Activated T-helper 2 cell treated with anti-CD3 and anti-CD28 coated beads, Interferon-gamma antibody, Interleukin-2, Interleukin-4, amounts not matched to agents 10 μg/mL and 5 μg/mL and 100 μg/mL, durations not matched to agents 14 hours and 24 hours and 36 hours (primary cell): ENCODE measurements around the gene PIGW. TPM values are rescaled to one million over a fixed set of nuclear protein-coding genes. Genes with fewer than 3 reads are reported as not detected.

Experiments used
- DNase-seq: peaks from one replicate; pipeline ENCODE4 v3.0.0; 2021; ENCODE audit warnings: low spot score
- H3K27ac Mint-ChIP-seq: one replicate; pipeline ENCODE4 v1.8.0; 2021; ENCODE audit warnings: mixed read lengths
- H3K27me3 Mint-ChIP-seq: one replicate; pipeline ENCODE4 v1.8.0; 2021; ENCODE audit warnings: low read depth, mixed read lengths
- H3K36me3 Mint-ChIP-seq: one replicate; pipeline ENCODE4 v1.8.0; 2021; ENCODE audit warnings: low read depth, mixed read lengths
- H3K4me1 Mint-ChIP-seq: one replicate; pipeline ENCODE4 v1.8.0; 2021; ENCODE audit warnings: low read depth, mixed read lengths
- H3K4me3 Mint-ChIP-seq: one replicate; pipeline ENCODE4 v1.8.0; 2021; ENCODE audit warnings: low read depth, mild to moderate bottlenecking, moderate library complexity, mixed read lengths
- H3K9me3 Mint-ChIP-seq: one replicate; pipeline ENCODE4 v1.8.0; 2021; ENCODE audit warnings: mixed read lengths
- intact Hi-C: fragments of 100-400 bp; cut with micrococcal nuclease; formaldehyde crosslinking; loops from one replicate; pipeline ENCODE4 v1.15.1; 2023
- total RNA-seq: library from RNA; stranded (reverse); gene quantifications from 2 replicates; pipeline ENCODE4 v1.2.3, GENCODE V29; 2022

Gene PIGW, protein sequence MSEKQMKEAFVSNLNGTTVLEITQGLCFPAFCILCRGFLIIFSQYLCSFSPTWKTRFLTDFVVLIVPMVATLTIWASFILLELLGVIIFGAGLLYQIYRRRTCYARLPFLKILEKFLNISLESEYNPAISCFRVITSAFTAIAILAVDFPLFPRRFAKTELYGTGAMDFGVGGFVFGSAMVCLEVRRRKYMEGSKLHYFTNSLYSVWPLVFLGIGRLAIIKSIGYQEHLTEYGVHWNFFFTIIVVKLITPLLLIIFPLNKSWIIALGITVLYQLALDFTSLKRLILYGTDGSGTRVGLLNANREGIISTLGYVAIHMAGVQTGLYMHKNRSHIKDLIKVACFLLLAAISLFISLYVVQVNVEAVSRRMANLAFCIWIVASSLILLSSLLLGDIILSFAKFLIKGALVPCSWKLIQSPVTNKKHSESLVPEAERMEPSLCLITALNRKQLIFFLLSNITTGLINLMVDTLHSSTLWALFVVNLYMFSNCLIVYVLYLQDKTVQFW
- 22.6 and 23.6 TPM in 2 replicates for total RNA-seq

DNA sequence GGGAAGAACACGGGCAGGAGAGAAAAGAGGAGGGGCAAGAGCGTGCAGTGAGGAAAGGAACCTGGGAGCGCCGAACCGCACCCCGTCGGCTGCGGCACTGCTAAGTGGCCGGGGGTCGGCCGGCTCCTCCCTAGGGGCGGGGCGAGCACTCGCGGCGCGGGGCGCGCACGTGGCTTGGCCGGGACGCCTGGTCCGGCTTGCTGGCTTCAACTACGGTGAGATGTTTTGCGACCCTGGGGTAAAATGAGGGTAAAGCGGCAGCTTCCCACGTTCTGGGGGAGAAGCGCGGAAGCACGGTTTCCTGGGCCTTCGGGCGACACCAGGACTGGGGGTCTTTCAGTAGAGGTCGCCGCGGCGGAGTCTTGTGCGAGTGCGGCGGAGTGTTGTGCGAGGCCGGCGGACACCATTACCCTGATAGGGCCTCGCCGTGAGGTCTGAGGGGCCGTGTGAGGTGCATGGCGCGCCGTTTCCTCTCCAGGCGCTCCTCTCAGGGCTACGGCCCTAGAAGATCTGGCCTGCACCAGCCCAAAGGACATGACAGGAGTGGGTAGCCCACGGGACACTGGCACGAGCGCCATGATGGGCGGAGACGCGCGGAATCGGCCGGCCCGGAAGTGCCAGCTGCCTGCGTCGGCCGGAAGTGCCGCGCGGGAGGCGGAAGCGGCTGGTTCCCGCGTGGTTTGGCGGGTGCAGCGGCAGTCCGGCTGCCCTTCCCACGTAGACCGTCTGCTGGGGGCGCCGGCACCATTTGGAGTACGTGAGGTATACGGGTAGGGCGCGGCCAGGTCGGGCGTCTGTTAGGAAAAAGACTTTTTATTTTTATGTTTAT, at the start of gene PIGW, which contains the start of gene MYO19:
PIGW (plus strand) TSS at position 148 of the 829 bp plus-strand sequence. CDS start 2,115 bp downstream, outside the sequence.
MYO19 (minus strand) TSS at position 29 of the 829 bp plus-strand sequence. CDS start 2,330 bp downstream, outside the sequence.
- peaks cover 61% of the 10 kb centered on the region for H3K36me3 Mint-ChIP-seq
- peak within 1 kb of the TSS; percentile 98 for H3K4me3 Mint-ChIP-seq
- no peaks in the 10 kb centered on the region for H3K27me3 Mint-ChIP-seq
- peaks cover 24% of the 10 kb centered on the region for H3K4me1 Mint-ChIP-seq
- H3K27ac Mint-ChIP-seq, result peak within 1 kb of the TSS; percentile 98
- intact Hi-C loops, result loop anchor here (1.0 to 5.0 kb wide), 3 partner anchors 9 to 187 kb away; partner anchors contain the start of genes GGNBP2 and ZNHIT3
- H3K9me3 Mint-ChIP-seq, result no peaks in the 10 kb centered on the region
- DNase-seq, result peak; percentile 84

DNA sequence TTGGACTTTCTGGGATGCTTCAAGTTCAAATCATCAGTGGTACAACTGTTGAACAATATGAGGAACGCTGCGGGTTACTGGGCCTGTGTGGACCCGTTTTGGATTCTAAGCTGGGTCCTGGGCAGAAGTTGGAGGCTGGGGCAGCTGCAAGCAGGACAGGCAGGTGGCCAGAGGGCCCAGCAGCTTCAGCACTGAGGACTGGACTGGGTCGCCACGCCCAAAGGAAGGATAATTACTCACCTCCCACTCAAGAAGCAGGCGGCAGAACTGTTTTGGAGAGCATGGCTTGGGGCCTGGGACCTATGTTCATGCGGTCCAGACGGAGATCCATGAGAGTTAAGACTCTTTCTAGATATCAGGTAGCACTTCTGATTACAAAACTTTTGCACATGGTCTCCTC, 49.8 kb upstream of the PIGW start:
- Mint-ChIP-seq H3K4me3 (peak overlapping the region; percentile 58), H3K36me3 (peaks cover 19% of the 10 kb centered on the region), H3K4me1 (peaks cover 29% of the 10 kb centered on the region), H3K27ac (no peak overlapping the region), H3K27me3 (peaks cover 16% of the 10 kb centered on the region), H3K9me3 (no peaks in the 10 kb centered on the region)
- intact Hi-C loops, result no loop called here
- no peak for DNase-seq

DNA sequence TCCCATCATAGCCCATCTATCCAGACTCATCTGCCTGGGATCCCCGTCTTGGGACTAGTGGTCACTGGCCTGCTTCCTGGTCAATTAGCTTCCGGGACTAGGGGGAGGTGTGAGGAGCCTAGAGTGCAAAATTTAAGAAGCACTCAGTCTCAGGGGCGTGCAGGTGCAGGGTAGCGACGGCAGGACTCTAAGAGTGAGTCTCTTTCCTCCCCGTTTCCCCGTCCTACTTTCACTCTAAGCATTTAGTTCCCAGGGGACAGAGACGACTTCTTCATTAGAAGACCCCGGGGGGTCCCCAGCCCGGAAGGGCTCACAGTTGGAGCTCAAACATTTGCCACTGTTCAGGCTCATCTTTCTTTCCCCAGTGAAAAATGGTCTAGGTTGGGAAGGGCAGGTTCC, 49.0 kb upstream of the PIGW start:
- Mint-ChIP-seq H3K27ac (peak overlapping the region; percentile 99), H3K9me3 (no peaks in the 10 kb centered on the region), H3K4me1 (peaks cover 33% of the 10 kb centered on the region), H3K36me3 (peaks cover 23% of the 10 kb centered on the region), H3K4me3 (peak overlapping the region; percentile 99), H3K27me3 (peaks cover 13% of the 10 kb centered on the region)
- intact Hi-C loops, result loop anchor here (1.0 kb wide), 1 partner anchor 48 kb away; the partner anchor contains the start of genes MYO19 and PIGW
- no peak for DNase-seq

DNA sequence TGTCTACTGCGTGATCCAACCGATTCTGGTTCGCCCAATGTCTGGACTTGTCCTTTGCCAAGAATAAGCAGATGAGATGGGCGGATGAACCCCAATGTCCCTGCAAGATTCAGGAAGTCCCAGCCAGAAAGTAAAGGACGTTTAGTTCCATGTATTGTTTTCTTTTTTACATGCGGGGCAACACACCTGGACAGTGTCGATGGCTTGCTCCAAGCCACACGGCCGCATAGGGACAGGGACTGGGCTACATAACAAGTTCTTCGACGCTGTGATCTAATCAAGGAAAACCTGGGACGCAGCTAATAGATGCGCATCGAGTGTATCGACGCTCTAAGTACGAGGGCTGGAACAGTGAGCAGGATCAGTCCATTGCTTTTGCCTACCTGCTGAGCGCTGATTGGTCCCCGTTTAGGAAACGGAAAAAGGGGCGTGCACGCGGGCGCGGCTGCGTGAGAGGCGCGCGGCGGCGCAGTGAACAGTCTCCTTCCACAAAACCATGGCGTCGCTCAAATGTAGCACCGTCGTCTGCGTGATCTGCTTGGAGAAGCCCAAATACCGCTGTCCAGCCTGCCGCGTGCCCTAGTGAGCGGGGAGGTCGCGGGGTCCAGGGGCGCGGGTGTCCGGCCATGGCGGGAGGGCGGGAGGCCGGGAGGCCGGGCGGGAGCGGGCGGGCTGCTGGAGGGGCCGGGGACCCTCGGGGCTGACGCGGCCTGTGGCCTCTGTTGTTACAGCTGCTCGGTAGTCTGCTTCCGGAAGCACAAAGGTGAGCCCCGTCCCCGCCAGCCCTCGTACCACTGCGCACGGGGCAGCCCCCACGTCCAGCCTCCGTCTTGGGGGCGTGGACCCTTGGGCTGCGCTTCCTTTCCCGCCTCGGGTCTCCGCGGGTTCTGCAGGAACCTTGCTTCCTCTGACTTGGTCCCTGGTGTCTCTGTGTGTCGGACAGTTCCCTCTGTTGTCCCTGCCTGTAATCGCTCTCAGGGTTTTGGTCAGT, 48.3 kb upstream of the PIGW start, which contains the start of gene ZNHIT3:
ZNHIT3 (plus strand) TSS at position 478 of the 991 bp plus-strand sequence; CDS start at position 497, 19 bp downstream.
- H3K9me3 Mint-ChIP-seq, result no peaks in the 10 kb centered on the region
- peaks cover 28% of the 10 kb centered on the region for H3K36me3 Mint-ChIP-seq
- peak within 1 kb of the TSS; percentile 99 for H3K4me3 Mint-ChIP-seq
- peak; percentile 90 for DNase-seq
- H3K27me3 Mint-ChIP-seq, result peaks cover 10% of the 10 kb centered on the region
- peak within 1 kb of the TSS; percentile 99 for H3K27ac Mint-ChIP-seq
- H3K4me1 Mint-ChIP-seq, result peaks cover 33% of the 10 kb centered on the region
- intact Hi-C loops, result loop anchor here (1.0 kb wide), 1 partner anchor 48 kb away; the partner anchor contains the start of genes MYO19 and PIGW

DNA sequence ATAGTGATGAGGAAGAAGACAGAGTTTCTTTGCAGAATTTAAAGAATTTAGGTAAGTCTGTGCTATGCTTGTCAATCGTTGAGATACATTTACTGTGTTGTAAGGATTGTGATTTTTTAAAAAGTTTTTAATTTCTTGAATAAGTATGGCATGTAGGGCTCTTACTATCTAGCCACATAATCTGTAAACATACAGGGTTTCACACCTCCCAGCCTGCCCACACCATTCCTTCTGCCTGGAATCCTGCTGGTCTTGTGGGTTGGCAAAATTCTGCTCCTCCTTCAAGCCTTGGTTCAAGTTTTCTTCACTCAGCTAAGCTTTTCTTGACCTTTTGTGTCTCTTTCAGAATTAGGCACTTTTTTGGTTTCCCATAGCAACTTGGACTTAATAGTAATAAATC, 40.8 kb upstream of the PIGW start:
- no peak for DNase-seq
- Mint-ChIP-seq H3K4me1 (peaks cover 10% of the 10 kb centered on the region), H3K4me3 (no peak overlapping the region), H3K36me3 (peaks cover 68% of the 10 kb centered on the region), H3K27me3 (no peaks in the 10 kb centered on the region), H3K9me3 (no peaks in the 10 kb centered on the region), H3K27ac (no peak overlapping the region)
- intact Hi-C loops, result no loop called here

DNA sequence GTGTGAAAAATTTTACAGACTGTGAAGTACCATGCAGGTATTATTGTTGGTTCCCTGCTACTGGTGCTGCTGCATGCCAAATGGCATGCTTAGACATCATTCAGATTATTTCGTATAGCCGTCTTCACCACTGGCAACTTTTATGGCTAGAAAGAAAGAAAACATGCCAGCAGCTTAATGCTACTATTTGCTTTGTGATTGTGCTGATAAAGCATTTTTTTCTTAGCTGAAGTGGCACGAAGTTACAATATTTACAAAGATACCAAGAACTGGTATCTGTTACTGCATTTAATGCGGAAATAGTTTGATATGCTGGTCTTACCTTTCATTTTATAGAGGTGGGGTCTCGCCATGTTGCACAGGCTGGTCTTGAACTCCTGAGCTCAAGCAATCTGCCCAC, 40.1 kb upstream of the PIGW start:
- Mint-ChIP-seq H3K27ac (no peak overlapping the region), H3K4me1 (peaks cover 6% of the 10 kb centered on the region), H3K36me3 (peaks cover 64% of the 10 kb centered on the region), H3K9me3 (no peaks in the 10 kb centered on the region), H3K4me3 (no peak overlapping the region), H3K27me3 (no peaks in the 10 kb centered on the region)
- DNase-seq, result no peak
- intact Hi-C loops, result no loop called here

DNA sequence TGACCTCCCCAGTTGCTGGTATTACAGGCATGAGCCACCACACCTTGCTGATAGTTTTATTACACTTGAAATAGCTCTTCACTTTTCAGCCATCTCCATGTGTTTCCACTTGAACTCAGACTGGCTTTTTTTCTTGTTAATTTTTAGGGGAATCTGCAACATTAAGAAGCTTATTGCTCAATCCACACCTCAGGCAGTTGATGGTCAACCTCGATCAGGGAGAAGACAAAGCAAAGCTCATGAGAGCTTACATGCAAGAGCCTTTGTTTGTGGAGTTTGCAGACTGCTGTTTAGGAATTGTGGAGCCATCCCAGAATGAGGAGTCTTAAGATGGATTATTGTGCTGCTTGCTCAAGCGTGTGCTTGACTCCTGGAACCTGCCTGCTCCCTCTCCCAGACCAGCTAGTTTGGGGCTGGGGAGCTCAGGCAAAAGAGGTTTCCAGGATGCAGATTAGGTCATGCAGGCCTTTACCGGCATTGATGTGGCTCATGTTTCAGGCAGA, 39.7 kb upstream of the PIGW start:
- peaks cover 60% of the 10 kb centered on the region for H3K36me3 Mint-ChIP-seq

DNA sequence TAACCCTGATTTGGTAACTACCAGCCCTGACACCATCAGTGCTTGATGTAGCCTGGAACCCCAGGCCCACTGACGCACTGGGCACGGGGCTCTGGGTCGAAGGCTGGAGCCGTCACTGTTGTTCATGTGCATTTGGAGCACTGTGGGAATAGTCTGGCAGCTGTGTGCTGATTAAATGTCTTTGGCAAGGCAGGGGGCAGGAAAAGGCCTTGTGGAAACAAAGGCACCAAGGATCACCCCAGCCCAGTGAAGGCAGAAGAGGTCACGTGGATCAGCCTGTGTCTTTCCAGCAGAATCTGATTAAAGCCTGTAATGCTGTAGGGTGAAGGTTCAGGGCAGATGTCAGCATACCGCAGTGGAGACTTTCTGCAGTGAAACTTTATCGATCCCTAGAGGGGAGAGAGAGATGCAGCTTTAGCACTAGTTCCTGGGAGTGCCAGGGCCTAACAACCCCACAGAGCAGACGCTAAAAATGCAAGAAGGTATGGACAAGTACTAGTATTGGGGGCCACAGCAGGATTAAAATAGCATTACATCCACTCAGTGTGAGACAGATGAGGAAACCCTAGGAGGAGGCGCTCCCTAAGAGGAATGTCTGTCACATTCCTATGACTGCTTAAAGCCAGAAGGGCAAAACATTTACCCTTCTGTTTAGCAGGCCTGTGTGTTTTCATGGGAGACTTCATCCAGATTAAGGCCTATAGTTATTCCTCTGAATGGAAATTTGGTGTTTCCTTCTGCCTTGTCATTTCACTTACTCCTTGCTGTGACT, 38.6 kb upstream of the PIGW start:
- H3K4me3 Mint-ChIP-seq, result no peak overlapping the region
- H3K36me3 Mint-ChIP-seq, result peaks cover 55% of the 10 kb centered on the region
- H3K27ac Mint-ChIP-seq, result no peak overlapping the region
- no peaks in the 10 kb centered on the region for H3K4me1 Mint-ChIP-seq
- H3K27me3 Mint-ChIP-seq, result no peaks in the 10 kb centered on the region
- no peaks in the 10 kb centered on the region for H3K9me3 Mint-ChIP-seq
- intact Hi-C loops, result no loop called here
- DNase-seq, result no peak

More for the DNA sequence above, 39.7 kb upstream of the PIGW start:
- intact Hi-C loops, result no loop called here
- DNase-seq, result no peak
- Mint-ChIP-seq H3K27ac (no peak overlapping the region), H3K4me3 (no peak overlapping the region), H3K4me1 (peaks cover 3% of the 10 kb centered on the region), H3K9me3 (no peaks in the 10 kb centered on the region), H3K27me3 (no peaks in the 10 kb centered on the region)

DNA sequence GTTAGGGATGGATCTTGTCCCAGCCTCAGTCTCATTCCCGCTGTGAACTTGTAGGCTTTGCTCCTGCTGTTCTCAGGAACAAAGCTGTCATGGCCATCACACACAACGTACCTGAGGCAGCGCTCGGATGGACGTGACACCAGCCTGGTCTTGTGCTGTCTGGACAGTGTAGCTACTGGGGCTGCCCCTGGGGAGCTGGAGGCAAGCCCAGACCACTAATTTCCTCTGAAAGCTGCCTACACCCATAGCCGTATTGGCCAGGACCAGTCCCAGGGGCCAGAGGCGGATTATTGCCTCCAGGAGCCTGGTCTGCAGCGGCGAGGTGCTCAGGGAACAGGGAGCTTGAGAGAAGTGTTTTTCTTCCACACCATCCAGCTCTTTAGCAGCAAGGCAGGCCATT, 36.6 kb upstream of the PIGW start:
- H3K27ac Mint-ChIP-seq, result no peak overlapping the region

DNA sequence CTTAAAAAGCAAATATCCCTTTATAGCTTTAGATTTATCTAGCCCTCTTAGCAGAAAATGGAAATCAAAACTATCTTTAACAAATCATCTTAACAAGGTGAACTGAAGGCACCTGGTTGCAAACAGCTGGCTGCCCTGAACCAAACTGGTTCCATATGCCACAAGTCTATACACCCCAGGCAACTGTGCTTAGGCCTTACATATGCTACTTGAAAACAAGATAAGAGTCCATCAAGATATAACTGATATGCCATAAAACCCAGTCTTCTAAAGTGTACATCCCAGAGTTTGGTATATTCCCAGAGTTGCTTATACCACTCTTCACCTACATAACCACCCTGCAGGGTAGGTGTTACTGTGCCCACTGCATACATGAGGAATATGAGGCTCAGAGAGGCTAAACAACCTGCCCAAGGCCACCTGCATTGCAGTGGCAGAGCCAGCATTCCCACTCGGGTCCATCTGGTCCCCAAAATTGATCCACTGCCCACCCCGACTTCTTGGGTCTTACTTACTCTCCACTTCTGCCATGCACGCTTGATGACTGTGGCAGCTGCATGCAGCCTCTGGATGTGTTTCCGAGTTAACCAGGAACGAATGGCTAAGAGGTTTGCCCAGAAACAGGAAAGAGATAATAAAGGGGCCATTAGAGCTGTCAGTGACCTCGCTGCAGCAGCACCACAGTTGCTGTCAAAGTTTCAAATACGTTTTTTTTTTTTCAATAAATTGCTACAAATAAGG, 36.1 kb upstream of the PIGW start:
- Mint-ChIP-seq H3K4me3 (no peak overlapping the region), H3K36me3 (peaks cover 56% of the 10 kb centered on the region), H3K4me1 (no peaks in the 10 kb centered on the region), H3K27ac (no peak overlapping the region), H3K27me3 (no peaks in the 10 kb centered on the region), H3K9me3 (no peaks in the 10 kb centered on the region)
- intact Hi-C loops, result no loop called here
- no peak for DNase-seq

More for the DNA sequence above, 36.6 kb upstream of the PIGW start:
- intact Hi-C loops, result no loop called here
- no peaks in the 10 kb centered on the region for H3K4me1 Mint-ChIP-seq
- peaks cover 50% of the 10 kb centered on the region for H3K36me3 Mint-ChIP-seq
- H3K9me3 Mint-ChIP-seq, result no peaks in the 10 kb centered on the region
- H3K27me3 Mint-ChIP-seq, result no peaks in the 10 kb centered on the region
- no peak overlapping the region for H3K4me3 Mint-ChIP-seq
- no peak for DNase-seq
